HG02763 (cell line): ENCODE data around the gene PKP4.
A peak's percentile ranks its signal among the peaks of the same experiment; 100 is the strongest.
"Not testable (repeated sequence)": the region's sequence is repeated elsewhere in the genome, so short reads cannot be mapped to it uniquely, and the experiment has no call there.

Source experiments
- ATAC-seq: cut with Tn5 transposase; IDR thresholded peaks from one replicate; pipeline ENCODE4 v1.9.1; 2021; ENCODE audit warnings: mild to moderate bottlenecking, moderate library complexity; ENCODE audit not compliant: unreplicated experiment

Gene PKP4

GRCh38 chr2:158456309-158457066 lies at the start of gene PKP4, which contains the start of gene CCDC148:
TSS of gene PKP4 (plus strand) at chr2:158456952. CDS start at chr2:158533185, 76,233 bp downstream.
TSS of gene CCDC148 (minus strand) at chr2:158456753. CDS start at chr2:158456439, 314 bp downstream.
- peak; percentile 96 for ATAC-seq

- ATAC-seq: no peak
Measured at GRCh38 chr2:158407031-158407430, 49.7 kb upstream of the PKP4 start.

- no peak for ATAC-seq
Measured at GRCh38 chr2:158410132-158410531, 46.6 kb upstream of the PKP4 start.

- no peak for ATAC-seq
Measured at GRCh38 chr2:158411748-158412147, 45.0 kb upstream of the PKP4 start.

GRCh38 chr2:158412206-158412605 lies 44.5 kb upstream of the PKP4 start:
- no peak for ATAC-seq

GRCh38 chr2:158413581-158413980 lies 43.2 kb upstream of the PKP4 start:
- no peak for ATAC-seq

GRCh38 chr2:158414538-158414937 lies 42.2 kb upstream of the PKP4 start:
- no peak for ATAC-seq

- ATAC-seq: no peak
Measured at GRCh38 chr2:158432117-158432516, 24.6 kb upstream of the PKP4 start.

- ATAC-seq: not testable (repeated sequence)
Measured at GRCh38 chr2:158433716-158434115, 23.0 kb upstream of the PKP4 start.

- ATAC-seq: not testable (repeated sequence)
Measured at GRCh38 chr2:158439062-158439461, 17.7 kb upstream of the PKP4 start.

GRCh38 chr2:158443606-158444005 lies 13.1 kb upstream of the PKP4 start:
- no peak for ATAC-seq

GRCh38 chr2:158457092-158457825 lies 507 bp downstream of the PKP4 start:
- peak; percentile 18 for ATAC-seq

- ATAC-seq: peak; percentile 41
Measured at GRCh38 chr2:158457826-158458616, 1.3 kb downstream of the PKP4 start.

GRCh38 chr2:158458617-158458920 lies 1.8 kb downstream of the PKP4 start:
- ATAC-seq: no peak

GRCh38 chr2:158459161-158460003 lies 2.6 kb downstream of the PKP4 start:
- no peak for ATAC-seq

- no peak for ATAC-seq
Measured at GRCh38 chr2:158460632-158461297, 4.0 kb downstream of the PKP4 start.

GRCh38 chr2:158463496-158464095 lies 6.8 kb downstream of the PKP4 start:
- ATAC-seq: no peak

- no peak for ATAC-seq
Measured at GRCh38 chr2:158464426-158465281, 7.9 kb downstream of the PKP4 start.

- ATAC-seq: no peak
Measured at GRCh38 chr2:158467248-158467647, 10.5 kb downstream of the PKP4 start.
